ENCODE results near the gene WFIKKN1. TPM values are rescaled to one million over a fixed set of nuclear protein-coding genes. Genes with fewer than 3 reads are reported as not detected.

Gene WFIKKN1
- total RNA-seq, 1 donor from 2014 or later, result 1.7 TPM

- no peak for DNase-seq (ENCODE audit: low spot score)
Measured at GRCh38 chr16:657487-657886, 26.7 kb downstream of the WFIKKN1 start.

GRCh38 chr16:658679-659571 lies 28.1 kb downstream of the WFIKKN1 start:
- no peak for DNase-seq (ENCODE audit: low spot score)

GRCh38 chr16:659618-660017 lies 28.8 kb downstream of the WFIKKN1 start:
- no peak for DNase-seq (ENCODE audit: low spot score)

GRCh38 chr16:660132-660458 lies 29.3 kb downstream of the WFIKKN1 start:
- DNase-seq (ENCODE audit: low spot score), result no peak

GRCh38 chr16:660459-661183 lies 29.8 kb downstream of the WFIKKN1 start:
- peak; percentile 91 for DNase-seq (ENCODE audit: low spot score)

GRCh38 chr16:661184-661821 lies 30.5 kb downstream of the WFIKKN1 start:
- no peak for DNase-seq (ENCODE audit: low spot score)

GRCh38 chr16:662095-662494 lies 31.3 kb downstream of the WFIKKN1 start:
- no peak for DNase-seq (ENCODE audit: low spot score)

- DNase-seq (ENCODE audit: low spot score), result no peak
Measured at GRCh38 chr16:662597-662996, 31.8 kb downstream of the WFIKKN1 start.

GRCh38 chr16:666572-666971 lies 35.8 kb downstream of the WFIKKN1 start:
- no peak for DNase-seq (ENCODE audit: low spot score)

GRCh38 chr16:667113-667779 lies 36.5 kb downstream of the WFIKKN1 start:
- no peak for DNase-seq (ENCODE audit: low spot score)

GRCh38 chr16:667780-668518 lies 37.2 kb downstream of the WFIKKN1 start, which contains the start of gene RHOT2:
RHOT2 (plus strand) TSS chr16:668132; CDS start chr16:668200, 68 bp downstream.
- peak; percentile 93 for DNase-seq (ENCODE audit: low spot score)

- no peak for DNase-seq (ENCODE audit: low spot score)
Measured at GRCh38 chr16:668519-669171, 37.9 kb downstream of the WFIKKN1 start.

- DNase-seq (ENCODE audit: low spot score), result no peak
Measured at GRCh38 chr16:669666-670065, 38.9 kb downstream of the WFIKKN1 start.

- DNase-seq (ENCODE audit: low spot score), result no peak
Measured at GRCh38 chr16:670485-671352, 39.9 kb downstream of the WFIKKN1 start.

- DNase-seq (ENCODE audit: low spot score), result no peak
Measured at GRCh38 chr16:671353-672131, 40.8 kb downstream of the WFIKKN1 start.

GRCh38 chr16:672371-672770 lies 41.6 kb downstream of the WFIKKN1 start:
- no peak for DNase-seq (ENCODE audit: low spot score)

GRCh38 chr16:672851-673250 lies 42.1 kb downstream of the WFIKKN1 start:
- DNase-seq (ENCODE audit: low spot score), result no peak

GRCh38 chr16:673399-673991 lies 42.7 kb downstream of the WFIKKN1 start:
- no peak for DNase-seq (ENCODE audit: low spot score)

Data from mucosa of gallbladder (tissue), 1 donor.